IMR-90 (cell line): ENCODE data around the gene CXXC4. TPM values are rescaled to one million over a fixed set of nuclear protein-coding genes. Genes with fewer than 3 reads are reported as not detected.

Experiments used
- ATAC-seq: fragments of 200-7000 bp; cut with Tn5 transposase; 2 replicates; pipeline ENCODE4 v1.9.1; 2020; ENCODE audit warnings: low read depth, mild to moderate bottlenecking, moderate library complexity
- BruUV-seq: library from RNA; stranded (reverse); fragments of 400-500 nt; replicated peaks from 2 replicates; lab custom pipeline; 2021; lab: Mats Ljungman, UMichigan
- CTCF ChIA-PET: fragments of 300-600 bp; formaldehyde crosslinking; extraction: SDS; loops from one replicate; lab custom pipeline; 2021; ENCODE audit warnings: antibody characterized with exemption; lab: Yijun Ruan, JAX
- POLR2A ChIA-PET: fragments of 300-600 bp; sonication (Branson Sonifier 250); formaldehyde crosslinking; loops from one replicate; lab custom pipeline; 2022; ENCODE audit warnings: antibody characterized with exemption; ENCODE audit not compliant: unreplicated experiment; lab: Charles Lee
- DNase-seq: peaks from one replicate; pipeline ENCODE4 v3.0.0; 2013
- H2AFZ ChIP-seq: replicated peaks from 2 replicates; pipeline ENCODE3; 2013; ENCODE audit warnings: low read length, mild to moderate bottlenecking; ENCODE audit not compliant: poor library complexity
- H2AK5ac ChIP-seq: 2 replicates; pipeline ENCODE4 v1.6.1; 2013; ENCODE audit warnings: low read depth, low read length, inconsistent platforms
- H2AK9ac ChIP-seq: replicated peaks from 2 replicates; pipeline ENCODE3; 2013; ENCODE audit warnings: mild to moderate bottlenecking, low read depth, low read length, moderate library complexity; ENCODE audit not compliant: poor library complexity
- H2BK120ac ChIP-seq: 2 replicates; pipeline ENCODE4 v1.6.1; 2013; ENCODE audit warnings: low read depth, low read length, inconsistent platforms
- H2BK15ac ChIP-seq: 3 replicates; pipeline ENCODE4 v1.6.1; 2013; ENCODE audit warnings: low read depth, low read length, inconsistent platforms
- H2BK20ac ChIP-seq: 2 replicates; pipeline ENCODE4 v1.6.1; 2013; ENCODE audit warnings: low read depth, mild to moderate bottlenecking, inconsistent platforms, low read length, moderate library complexity
- H2BK5ac ChIP-seq: 2 replicates; pipeline ENCODE4 v1.6.1; 2013; ENCODE audit warnings: mild to moderate bottlenecking, low read depth, low read length, inconsistent platforms; ENCODE audit not compliant: poor library complexity, severe bottlenecking
- H3K14ac ChIP-seq: replicated peaks from 2 replicates; pipeline ENCODE4 v1.6.1; 2013; ENCODE audit warnings: low read depth, low read length, inconsistent platforms
- H3K18ac ChIP-seq: 2 replicates; pipeline ENCODE4 v1.6.1; 2013; ENCODE audit warnings: low read depth, low read length, control low read depth
- H3K23ac ChIP-seq: 2 replicates; pipeline ENCODE4 v1.6.1; 2013; ENCODE audit warnings: low read depth, low read length, inconsistent platforms
- H3K27ac ChIP-seq: 2 replicates; pipeline ENCODE4 v1.5.1; 2013; ENCODE audit warnings: mild to moderate bottlenecking, control low read depth, low read length; ENCODE audit not compliant: insufficient read depth
- H3K27me3 ChIP-seq: 2 replicates; pipeline ENCODE4 v1.6.1; 2013; ENCODE audit warnings: low read length; ENCODE audit not compliant: control insufficient read depth, insufficient read depth
- H3K36me3 ChIP-seq: 2 replicates; pipeline ENCODE4 v1.6.1; 2013; ENCODE audit warnings: low read length, mixed read lengths; ENCODE audit not compliant: control insufficient read depth, insufficient read depth
- H3K4ac ChIP-seq: 2 replicates; pipeline ENCODE4 v1.6.1; 2013; ENCODE audit warnings: low read depth, low read length, inconsistent platforms
- H3K4me1 ChIP-seq: 2 replicates; pipeline ENCODE4 v1.6.1; 2013; ENCODE audit warnings: low read length, mixed read lengths; ENCODE audit not compliant: control insufficient read depth, insufficient read depth
- H3K4me2 ChIP-seq: 2 replicates; pipeline ENCODE4 v1.6.1; 2013; ENCODE audit warnings: low read depth, mild to moderate bottlenecking, control low read depth, low read length, moderate library complexity
- H3K4me3 ChIP-seq: 2 replicates; pipeline ENCODE4 v1.5.1; 2013; ENCODE audit warnings: low read depth, mild to moderate bottlenecking, control low read depth, low read length, moderate library complexity; ENCODE audit not compliant: insufficient read depth
- H3K56ac ChIP-seq: 2 replicates; pipeline ENCODE4 v1.6.1; 2013; ENCODE audit warnings: low read length, inconsistent platforms; ENCODE audit not compliant: insufficient read depth; ENCODE audit errors: extremely low read depth
- H3K79me1 ChIP-seq, 2 experiments: 2 replicates each; pipeline ENCODE4 v1.6.1; 2013; ENCODE audit warnings: low read length in 2 of 2, inconsistent platforms in 1 of 2, low read depth in 1 of 2
- H3K9ac ChIP-seq: 2 replicates; pipeline ENCODE4 v1.6.1; 2013; ENCODE audit warnings: low read depth, low read length, control low read depth
- H3K9me1 ChIP-seq: 2 replicates; pipeline ENCODE4 v1.6.1; 2013; ENCODE audit warnings: low read length, inconsistent platforms; ENCODE audit not compliant: insufficient read depth
- H3K9me3 ChIP-seq: 2 replicates; pipeline ENCODE4 v1.6.1; 2013; ENCODE audit warnings: low read length; ENCODE audit not compliant: control insufficient read depth, insufficient read depth
- H4K20me1 ChIP-seq: 2 replicates; pipeline ENCODE4 v1.6.1; 2013; ENCODE audit warnings: low read length, inconsistent platforms; ENCODE audit not compliant: insufficient read depth
- H4K5ac ChIP-seq: 2 replicates; pipeline ENCODE4 v1.6.1; 2013; ENCODE audit warnings: mild to moderate bottlenecking, low read depth, low read length, control low read depth
- H4K8ac ChIP-seq, 2 experiments: 2 replicates each; pipeline ENCODE4 v1.6.1; 2013; ENCODE audit warnings: low read depth in 2 of 2, low read length in 2 of 2, control low read depth in 1 of 2, inconsistent platforms in 1 of 2
- H4K91ac ChIP-seq: 2 replicates; pipeline ENCODE4 v1.6.1; 2013; ENCODE audit warnings: low read depth, low read length, inconsistent platforms; ENCODE audit not compliant: insufficient read depth
- CHD1 ChIP-seq: IDR thresholded peaks from 2 replicates; pipeline ENCODE4 v1.6.1; 2012; ENCODE audit warnings: low read depth, low read length, improper control_type of control experiment
- CTCF ChIP-seq: conservative IDR thresholded peaks from 2 replicates; pipeline ENCODE4 v1.5.1; 2012; ENCODE audit warnings: mild to moderate bottlenecking, low read depth, low read length, improper control_type of control experiment
- FOS ChIP-seq: fragments of 150-350 bp; IDR thresholded peaks from 2 replicates; pipeline ENCODE4 v1.6.1; 2016; ENCODE audit warnings: low read depth, low read length
- MXI1 ChIP-seq: IDR thresholded peaks from 2 replicates; pipeline ENCODE4 v1.6.1; 2012; ENCODE audit warnings: low read depth, mild to moderate bottlenecking, low read length, moderate library complexity, borderline replicate concordance
- RCOR1 ChIP-seq: IDR thresholded peaks from 2 replicates; pipeline ENCODE4 v1.6.1; 2012; ENCODE audit warnings: mild to moderate bottlenecking, low read length, improper control_type of control experiment; ENCODE audit not compliant: insufficient replicate concordance
- dilution Hi-C: fragments of 300-500 bp; cut with HindIII; formaldehyde crosslinking; loops from one replicate; pipeline ENCODE4 v1.14.3; 2018; ENCODE audit warnings: low sequenced_read_pairs; ENCODE audit not compliant: unreplicated experiment
- in situ Hi-C: fragments of 300-500 bp; cut with MboI; formaldehyde crosslinking; loops from 3 replicates; pipeline ENCODE4 v1.14.3; 2019; ENCODE audit warnings: low sequenced_read_pairs, inconsistent platforms, mixed read lengths
- intact Hi-C: fragments of 100-400 bp; cut with micrococcal nuclease; formaldehyde crosslinking; loops from 2 replicates; pipeline ENCODE4 v1.10.0; 2022
- polyA plus RNA-seq, 3 experiments: library from polyadenylated mRNA; depleted of rRNA; stranded (reverse); fragments of >200 nt; gene quantifications; 2 replicates each; pipeline ENCODE4 v1.2.3, GENCODE V29; 2012; ENCODE audit warnings: low replicate concordance in 1 of 3
- total RNA-seq: library from RNA; depleted of rRNA; stranded (reverse); fragments of >200 nt; gene quantifications from 2 replicates; pipeline ENCODE4 v1.2.3, GENCODE V29; 2012

Gene CXXC4
- total and polyA plus RNA-seq, 2 of the 4 experiments (the other 2 are of a cell fraction): not detected

- Histone ChIP-seq H3K18ac (no peak overlapping the region), H3K27me3 (peaks cover 12% of the 10 kb centered on the region), H3K4ac (no peak overlapping the region), H2BK120ac (no peak overlapping the region), H4K5ac (no peak overlapping the region), H3K36me3 (no peaks in the 10 kb centered on the region), H3K56ac (no peak overlapping the region), H3K9me3 (no peaks in the 10 kb centered on the region), H3K23ac (no peak overlapping the region), H2AFZ (no peak overlapping the region), H4K91ac (no peak overlapping the region), H3K14ac (no peak overlapping the region), H3K4me1 (no peaks in the 10 kb centered on the region), H4K8ac (no peak overlapping the region), H3K9me1 (no peaks in the 10 kb centered on the region), H4K20me1 (no peaks in the 10 kb centered on the region), H2BK5ac (no peak overlapping the region), H3K27ac (no peak overlapping the region), H3K4me3 (no peak overlapping the region), H2BK15ac (no peak overlapping the region), H3K4me2 (no peak overlapping the region), H2BK20ac (no peak overlapping the region), H3K9ac (no peak overlapping the region), H2AK9ac (no peak overlapping the region), H2AK5ac (no peak overlapping the region), H3K79me1 (no peaks in the 10 kb centered on the region)
- no peak for TF ChIP-seq FOS
- TF ChIP-seq CTCF: no peak
- no peak for TF ChIP-seq CHD1
- TF ChIP-seq MXI1: no peak
- no peak for TF ChIP-seq RCOR1
- intact Hi-C loops: no loop called here
- no TSS peak for BruUV-seq
- DNase-seq: no peak
- in situ Hi-C loops: no loop called here
- dilution Hi-C loops: no loop called here
- ChIA-PET POLR2A (no interaction called here), CTCF (no interaction called here)
- no peak for ATAC-seq
Observed at GRCh38 chr4:104489731-104490095, 5.0 kb downstream of the CXXC4 start.
